Stimulated activated CD4-positive, alpha-beta T cell treated with anti-CD3 and anti-CD28 coated beads, Interleukin-12 subunit alpha, Interleukin-12 subunit beta, amount 100 ng/mL, for 48 hours (primary cell): ENCODE results near the gene SPSB1.
"Not testable (repeated sequence)": the region's sequence is repeated elsewhere in the genome, so short reads cannot be mapped to it uniquely, and the experiment has no call there.

Experiments used
- DNase-seq, 3 donors: peaks; one replicate each; pipeline ENCODE4 v3.0.0-alpha.2; 2020; ENCODE audit warnings: low read depth in 2 of 3, low spot score in 1 of 3

Gene SPSB1

GRCh38 chr1:9299571-9300541, 7.2 kb downstream of the SPSB1 start:
- DNase-seq, result not testable (repeated sequence)

- DNase-seq, result no peak
Measured at GRCh38 chr1:9300573-9300972, 7.9 kb downstream of the SPSB1 start.

- DNase-seq, result no peak
Measured at GRCh38 chr1:9302745-9303524, 10.2 kb downstream of the SPSB1 start.

GRCh38 chr1:9303916-9304315, 11.2 kb downstream of the SPSB1 start:
- no peak for DNase-seq

- DNase-seq, result no peak
Measured at GRCh38 chr1:9305216-9305615, 12.5 kb downstream of the SPSB1 start.

- DNase-seq, result no peak
Measured at GRCh38 chr1:9306006-9306405, 13.3 kb downstream of the SPSB1 start.

- DNase-seq, result no peak
Measured at GRCh38 chr1:9307303-9307702, 14.6 kb downstream of the SPSB1 start.

- no peak for DNase-seq
Measured at GRCh38 chr1:9308236-9308785, 15.6 kb downstream of the SPSB1 start.

GRCh38 chr1:9309080-9309479, 16.4 kb downstream of the SPSB1 start:
- no peak for DNase-seq

- DNase-seq, result no peak
Measured at GRCh38 chr1:9309991-9310390, 17.3 kb downstream of the SPSB1 start.

- DNase-seq, result no peak
Measured at GRCh38 chr1:9311029-9311428, 18.3 kb downstream of the SPSB1 start.

GRCh38 chr1:9311479-9311878, 18.8 kb downstream of the SPSB1 start:
- DNase-seq, result no peak

- no peak for DNase-seq
Measured at GRCh38 chr1:9312168-9312720, 19.6 kb downstream of the SPSB1 start.

GRCh38 chr1:9313576-9313975, 20.9 kb downstream of the SPSB1 start:
- no peak for DNase-seq

- no peak for DNase-seq
Measured at GRCh38 chr1:9314111-9314510, 21.4 kb downstream of the SPSB1 start.

GRCh38 chr1:9314711-9315379, 22.2 kb downstream of the SPSB1 start:
- DNase-seq, result no peak

- peak; percentile 58 to 62 (median 59) for DNase-seq
Measured at GRCh38 chr1:9315411-9316079, 22.9 kb downstream of the SPSB1 start.

GRCh38 chr1:9316080-9316444, 23.4 kb downstream of the SPSB1 start:
- DNase-seq, result peak in 1 of 3 donors; percentile 19

GRCh38 chr1:9316512-9316911, 23.8 kb downstream of the SPSB1 start:
- no peak for DNase-seq

- no peak for DNase-seq
Measured at GRCh38 chr1:9317072-9317471, 24.4 kb downstream of the SPSB1 start.
